Bronchial epithelial cell (primary cell): Measurements from ENCODE around the gene TMEM97. TPM values are rescaled to one million over a fixed set of nuclear protein-coding genes. Genes with fewer than 3 reads are reported as not detected.
"Not testable (repeated sequence)": the region's sequence is repeated elsewhere in the genome, so short reads cannot be mapped to it uniquely, and the experiment has no call there.

ENCODE experiments used
- DNase-seq: peaks from one replicate; pipeline ENCODE4 v3.0.0-alpha.2; 2010; ENCODE audit warnings: low read depth
- FAIRE-seq: peaks from 2 replicates; lab custom pipeline; 2011; peaks lifted over from hg19 to GRCh38; lab: Jason Lieb, UNC
- H3K27me3 ChIP-seq: 2 replicates; pipeline ENCODE4 v1.5.1; 2011; ENCODE audit warnings: low read length; ENCODE audit not compliant: control insufficient read depth, insufficient read depth
- H3K36me3 ChIP-seq: 2 replicates; pipeline ENCODE4 v1.5.1; 2011; ENCODE audit warnings: low read length; ENCODE audit not compliant: control insufficient read depth, insufficient read depth
- H3K4me3 ChIP-seq: 2 replicates; pipeline ENCODE4 v1.5.1; 2011; ENCODE audit warnings: mild to moderate bottlenecking, low read depth, low read length, control low read depth
- total RNA-seq: library from RNA; depleted of rRNA; stranded (reverse); fragments of >200 nt; gene quantifications from 2 replicates; pipeline ENCODE4 v1.2.1, GENCODE V29; 2014
- TF ChIP-seq, protein P1 (sequence below): IDR thresholded peaks from 2 replicates; pipeline ENCODE4 v1.5.1; 2011; ENCODE audit warnings: mild to moderate bottlenecking, moderate library complexity, low read length, control low read depth, inconsistent platforms; ENCODE audit not compliant: insufficient read depth, severe bottlenecking

Gene TMEM97
- total RNA-seq, 1 donor from 2014 or later = 8.2 TPM

GRCh38 chr17:28290703-28291102 is 28.3 kb upstream of the TMEM97 start:
- H3K36me3 ChIP-seq = no peaks in the 10 kb centered on the region
- DNase-seq = no peak
- peaks cover 2% of the 10 kb centered on the region for H3K27me3 ChIP-seq
- no peak for FAIRE-seq
- H3K4me3 ChIP-seq = no peak overlapping the region
- TF ChIP-seq, protein P1, sequence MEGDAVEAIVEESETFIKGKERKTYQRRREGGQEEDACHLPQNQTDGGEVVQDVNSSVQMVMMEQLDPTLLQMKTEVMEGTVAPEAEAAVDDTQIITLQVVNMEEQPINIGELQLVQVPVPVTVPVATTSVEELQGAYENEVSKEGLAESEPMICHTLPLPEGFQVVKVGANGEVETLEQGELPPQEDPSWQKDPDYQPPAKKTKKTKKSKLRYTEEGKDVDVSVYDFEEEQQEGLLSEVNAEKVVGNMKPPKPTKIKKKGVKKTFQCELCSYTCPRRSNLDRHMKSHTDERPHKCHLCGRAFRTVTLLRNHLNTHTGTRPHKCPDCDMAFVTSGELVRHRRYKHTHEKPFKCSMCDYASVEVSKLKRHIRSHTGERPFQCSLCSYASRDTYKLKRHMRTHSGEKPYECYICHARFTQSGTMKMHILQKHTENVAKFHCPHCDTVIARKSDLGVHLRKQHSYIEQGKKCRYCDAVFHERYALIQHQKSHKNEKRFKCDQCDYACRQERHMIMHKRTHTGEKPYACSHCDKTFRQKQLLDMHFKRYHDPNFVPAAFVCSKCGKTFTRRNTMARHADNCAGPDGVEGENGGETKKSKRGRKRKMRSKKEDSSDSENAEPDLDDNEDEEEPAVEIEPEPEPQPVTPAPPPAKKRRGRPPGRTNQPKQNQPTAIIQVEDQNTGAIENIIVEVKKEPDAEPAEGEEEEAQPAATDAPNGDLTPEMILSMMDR = no peak

DNA sequence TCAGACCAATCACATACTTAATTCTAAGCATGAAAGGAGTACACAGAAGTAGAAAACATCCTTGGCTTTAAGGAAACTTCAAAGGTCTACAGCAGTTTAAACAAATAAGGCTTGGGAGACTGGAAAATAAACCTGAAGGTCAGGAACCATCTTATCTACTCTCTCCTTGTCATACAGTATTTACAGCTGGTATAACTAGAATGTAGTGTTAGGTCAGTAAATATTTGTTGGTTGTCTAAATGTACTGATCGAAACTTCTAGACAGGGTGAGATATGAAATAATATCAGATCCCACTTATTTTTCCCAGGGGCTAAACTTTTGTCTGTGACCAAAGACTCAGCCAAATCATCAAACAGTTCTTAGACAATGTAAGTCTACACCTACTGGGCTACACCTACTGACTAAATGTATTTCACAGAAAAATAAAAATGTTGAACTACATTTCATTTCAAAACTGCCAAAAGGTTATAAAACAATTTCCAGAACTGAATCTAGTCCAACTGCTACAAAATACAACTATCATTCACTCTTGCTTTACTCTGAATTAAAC is 27.1 kb upstream of the TMEM97 start:
- FAIRE-seq = no peak
- no peak for DNase-seq
- H3K4me3 ChIP-seq = no peak overlapping the region

DNA sequence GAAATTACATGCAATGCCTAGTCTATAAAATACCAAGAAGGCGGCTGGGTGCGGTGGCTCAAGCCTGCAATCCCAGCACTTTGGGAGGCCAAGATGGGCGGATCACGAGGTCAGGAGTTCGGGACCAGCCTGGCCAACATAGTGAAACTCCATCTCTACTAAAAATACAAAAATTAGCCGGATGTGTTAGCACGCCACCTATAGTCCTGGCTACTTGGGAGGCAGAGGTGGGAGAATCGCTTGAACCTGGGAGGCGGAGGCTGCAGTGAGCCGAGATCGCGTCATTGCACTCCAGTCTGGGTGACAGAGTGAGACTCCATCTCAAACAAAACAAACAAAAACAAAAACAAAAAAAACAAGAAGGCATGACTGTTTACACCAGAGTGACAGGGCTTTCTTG is 26.1 kb upstream of the TMEM97 start:
- not testable (repeated sequence) for H3K36me3 ChIP-seq, H3K27me3 ChIP-seq, H3K4me3 ChIP-seq, FAIRE-seq, DNase-seq

More for the DNA sequence above, 27.1 kb upstream of the TMEM97 start:
- TF ChIP-seq, protein P1 = no peak
- Histone ChIP-seq H3K36me3 (no peaks in the 10 kb centered on the region), H3K27me3 (peaks cover 2% of the 10 kb centered on the region)

GRCh38 chr17:28293994-28294393 is 25.0 kb upstream of the TMEM97 start:
- DNase-seq = no peak
- Histone ChIP-seq H3K4me3 (no peak overlapping the region), H3K27me3 (peaks cover 2% of the 10 kb centered on the region), H3K36me3 (no peaks in the 10 kb centered on the region)
- no peak for FAIRE-seq
- TF ChIP-seq, protein P1 = no peak

DNA sequence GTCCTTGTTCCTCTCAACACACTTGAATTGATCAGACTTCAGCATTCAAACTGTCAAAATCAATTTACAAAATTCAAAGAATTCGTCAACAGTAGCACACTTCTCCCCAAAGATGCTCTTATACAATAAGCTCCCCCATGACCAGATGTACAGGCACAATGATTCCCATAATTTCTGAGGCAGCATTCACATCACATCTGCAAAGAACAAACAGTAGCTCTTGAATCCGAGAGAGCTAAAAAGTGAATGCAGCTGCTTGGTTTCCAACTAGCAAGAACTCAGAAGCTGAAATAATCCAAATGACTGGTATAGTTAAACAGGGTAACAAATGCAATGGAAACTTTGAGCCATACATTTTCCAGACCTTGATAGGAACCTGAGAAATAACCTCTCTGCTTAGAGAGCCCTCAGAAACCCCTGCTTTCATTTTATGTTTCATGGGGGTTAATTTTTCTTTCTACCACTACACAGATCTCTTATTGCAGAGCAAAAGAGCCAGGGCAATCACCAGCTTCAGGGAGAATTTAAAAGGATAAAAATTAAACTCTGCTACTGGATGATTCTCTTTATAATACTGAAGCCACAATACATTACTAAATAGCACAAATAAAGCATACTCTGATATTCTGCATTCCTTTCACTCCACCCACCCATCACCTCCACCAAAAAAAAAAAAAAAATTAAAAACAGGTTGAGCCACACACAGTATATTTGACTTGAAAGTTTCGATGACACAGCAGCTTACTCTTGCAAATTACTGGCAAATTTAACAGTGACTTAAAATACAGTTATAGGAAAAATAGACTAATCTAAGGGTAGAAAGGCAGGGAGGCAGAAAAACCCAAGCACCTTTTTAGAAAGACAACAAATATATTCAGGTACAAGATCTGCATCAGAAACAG is 23.1 kb upstream of the TMEM97 start:
- Histone ChIP-seq H3K36me3 (no peaks in the 10 kb centered on the region), H3K27me3 (peaks cover 2% of the 10 kb centered on the region), H3K4me3 (no peak overlapping the region)
- TF ChIP-seq, protein P1 = no peak
- FAIRE-seq (no peak), DNase-seq (no peak)

DNA sequence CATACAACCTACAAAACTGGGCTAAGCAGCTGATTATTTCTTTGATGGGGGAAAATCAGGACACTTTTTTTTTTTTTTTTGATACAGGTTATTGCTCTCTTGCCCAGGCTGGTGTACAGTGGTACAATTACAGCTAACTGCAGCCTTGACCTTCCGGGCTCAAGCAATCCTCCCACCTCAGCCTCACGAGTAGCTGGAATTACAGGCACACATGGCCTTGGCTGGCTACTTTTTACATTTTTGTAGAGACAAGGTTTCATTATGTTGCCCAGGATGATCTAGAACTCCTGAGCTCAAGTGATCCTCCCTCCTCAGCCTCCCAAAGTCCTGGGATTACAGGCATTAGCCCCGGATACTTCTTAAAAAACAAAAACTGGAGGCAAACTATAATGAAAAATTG is 20.6 kb upstream of the TMEM97 start:
- no peak overlapping the region for H3K4me3 ChIP-seq
- peaks cover 2% of the 10 kb centered on the region for H3K27me3 ChIP-seq
- H3K36me3 ChIP-seq = no peaks in the 10 kb centered on the region
- TF ChIP-seq, protein P1 = no peak
- no peak for FAIRE-seq
- DNase-seq = no peak
